ENCODE measurements around the gene AQR.
"Not testable (repeated sequence)": the region's sequence is repeated elsewhere in the genome, so short reads cannot be mapped to it uniquely, and the experiment has no call there.

GRCh38 chr15:34943264-34943663 lies 26.3 kb downstream of the AQR start:
- TF ChIP-seq ZNF565 (CRISPR knock-in tag; conservative IDR thresholded peaks at IDR 0.05; ENCODE audit: low read depth); RARB (CRISPR knock-in tag; IDR thresholded peaks at IDR 0.05); CREB5 (CRISPR knock-in tag; IDR thresholded peaks at IDR 0.05; ENCODE audit: low read depth); CSRNP3 (CRISPR knock-in tag; IDR thresholded peaks at IDR 0.05); GLIS3 (CRISPR knock-in tag; IDR thresholded peaks at IDR 0.05); PATZ1 (CRISPR knock-in tag; IDR thresholded peaks at IDR 0.05; ENCODE audit: borderline replicate concordance); SNAI2 (CRISPR knock-in tag; IDR thresholded peaks at IDR 0.05); OSR1 (CRISPR knock-in tag; IDR thresholded peaks at IDR 0.05); ZFP3 (CRISPR knock-in tag; IDR thresholded peaks at IDR 0.05); ZC3H10 (CRISPR knock-in tag; IDR thresholded peaks at IDR 0.05); ZFP30 (CRISPR knock-in tag; IDR thresholded peaks at IDR 0.05); BACH2 (CRISPR knock-in tag; IDR thresholded peaks at IDR 0.05; ENCODE audit: borderline replicate concordance); TSHZ2 (CRISPR knock-in tag; IDR thresholded peaks at IDR 0.05); POU6F1 (CRISPR knock-in tag; IDR thresholded peaks at IDR 0.05; ENCODE audit: borderline replicate concordance, low read depth): not testable (repeated sequence)
